SK-N-MC (cell line): ENCODE measurements around the gene TRIM49D1.
"Not testable (repeated sequence)": the region's sequence is repeated elsewhere in the genome, so short reads cannot be mapped to it uniquely, and the experiment has no call there.

ENCODE experiments used
- EZH2 ChIP-seq: fragments of 200-600 bp; sonication (generic); IDR thresholded peaks from one replicate; pipeline ENCODE4 v1.6.1; 2017; ENCODE audit warnings: antibody characterized with exemption
- POLR2AphosphoS5 ChIP-seq: IDR thresholded peaks from 2 replicates; pipeline ENCODE4 v1.6.1; 2012; ENCODE audit warnings: mild to moderate bottlenecking, low read depth, low read length, borderline replicate concordance

- TF ChIP-seq EZH2, POLR2AphosphoS5: not testable (repeated sequence)
These were observed 43.7 kb upstream of the TRIM49D1 start, which contains the start of gene TRIM64 for GRCh38 chr11:89965737-89966136.
